CD4-positive, alpha-beta T cell treated with Interferon gamma for 1 hour (primary cell): ENCODE measurements around the gene CHCHD6.

ENCODE experiments used
- DNase-seq: peaks from one replicate; pipeline ENCODE4 v3.0.0-alpha.2; 2020

Gene CHCHD6

GRCh38 chr3:126903521-126903920 lies 199.5 kb downstream of the CHCHD6 start:
- no peak for DNase-seq

GRCh38 chr3:126907557-126907956 lies 203.5 kb downstream of the CHCHD6 start:
- no peak for DNase-seq

- DNase-seq = no peak
Measured at GRCh38 chr3:126908752-126909275, 204.8 kb downstream of the CHCHD6 start.

- no peak for DNase-seq
Measured at GRCh38 chr3:126910231-126910630, 206.2 kb downstream of the CHCHD6 start.

GRCh38 chr3:126911162-126912026 lies 207.4 kb downstream of the CHCHD6 start:
- peak; percentile 82 for DNase-seq

GRCh38 chr3:126912027-126912422 lies 208.0 kb downstream of the CHCHD6 start:
- no peak for DNase-seq

GRCh38 chr3:126912491-126913195 lies 208.6 kb downstream of the CHCHD6 start:
- DNase-seq = no peak

- no peak for DNase-seq
Measured at GRCh38 chr3:126913524-126913923, 209.5 kb downstream of the CHCHD6 start.

GRCh38 chr3:126914226-126914625 lies 210.2 kb downstream of the CHCHD6 start:
- DNase-seq = no peak

GRCh38 chr3:126915015-126915414 lies 211.0 kb downstream of the CHCHD6 start:
- no peak for DNase-seq

- DNase-seq = no peak
Measured at GRCh38 chr3:126916546-126916945, 212.5 kb downstream of the CHCHD6 start.

- no peak for DNase-seq
Measured at GRCh38 chr3:126917232-126917804, 213.3 kb downstream of the CHCHD6 start.

GRCh38 chr3:126918355-126918821 lies 214.3 kb downstream of the CHCHD6 start:
- DNase-seq = no peak

GRCh38 chr3:126921085-126921824 lies 217.2 kb downstream of the CHCHD6 start:
- DNase-seq = no peak

- no peak for DNase-seq
Measured at GRCh38 chr3:126922466-126922865, 218.4 kb downstream of the CHCHD6 start.

- DNase-seq = no peak
Measured at GRCh38 chr3:126923423-126923822, 219.4 kb downstream of the CHCHD6 start.

GRCh38 chr3:126923895-126924294 lies 219.9 kb downstream of the CHCHD6 start:
- no peak for DNase-seq

GRCh38 chr3:126924458-126924857 lies 220.4 kb downstream of the CHCHD6 start:
- DNase-seq = no peak

- peak; percentile 27 for DNase-seq
Measured at GRCh38 chr3:126925411-126926171, 221.6 kb downstream of the CHCHD6 start.

GRCh38 chr3:126926684-126927400 lies 222.8 kb downstream of the CHCHD6 start:
- no peak for DNase-seq

- DNase-seq = no peak
Measured at GRCh38 chr3:126927401-126927750, 223.3 kb downstream of the CHCHD6 start.
